HCT116 (cell line): ENCODE data around the gene DAZAP1. TPM values are rescaled to one million over a fixed set of nuclear protein-coding genes. Genes with fewer than 3 reads are reported as not detected.

Experiments used
- ATAC-seq: fragments of 200-7000 bp; cut with Tn5 transposase; 2 replicates; pipeline ENCODE4 v1.9.1; 2020; ENCODE audit warnings: mild to moderate bottlenecking, moderate library complexity
- BruUV-seq: library from RNA; stranded (reverse); fragments of 400-500 nt; replicated peaks from 2 replicates; lab custom pipeline; 2021; lab: Mats Ljungman, UMichigan
- CTCF ChIA-PET: fragments of 300-600 bp; sonication (Branson Sonifier 250); formaldehyde crosslinking; loops from one replicate; lab custom pipeline; 2021; ENCODE audit warnings: antibody characterized with exemption; lab: Charles Lee
- POLR2A ChIA-PET: fragments of 300-600, 350-600 bp; sonication (Branson Sonifier 250); formaldehyde crosslinking; loops from one replicate; lab custom pipeline; 2021; ENCODE audit warnings: antibody characterized with exemption; lab: Charles Lee
- RAD21 ChIA-PET, 2 experiments: fragments of 300-600 bp; sonication (Branson Sonifier 250); formaldehyde crosslinking; loops; one replicate each; lab custom pipeline; 2023; ENCODE audit warnings: low total read pairs in 2 of 2; ENCODE audit not compliant: uncharacterized antibody in 2 of 2, unreplicated experiment in 2 of 2, low non-redundant PET in 1 of 2; lab: Charles Lee
- DNase-seq: peaks from one replicate; pipeline ENCODE4 v3.0.0-alpha.2; 2010; ENCODE audit warnings: low read depth, low spot score
- H2AFZ ChIP-seq: fragments of 200-600 bp; shearing (Covaris generic), sonication (generic); 2 replicates; pipeline ENCODE4 v1.6.1; 2017; ENCODE audit warnings: low read depth, mixed run types, mixed read lengths, antibody characterized with exemption, low read length; ENCODE audit not compliant: poor library complexity, severe bottlenecking
- H3K27ac ChIP-seq: 2 replicates; pipeline ENCODE4 v1.5.1; 2012; ENCODE audit warnings: low read depth, low read length
- H3K27me3 ChIP-seq: fragments of 200-600 bp; sonication (generic); 2 replicates; pipeline ENCODE4 v1.6.1; 2016; ENCODE audit warnings: mixed run types, low read length, mixed read lengths; ENCODE audit not compliant: insufficient read depth
- H3K36me3 ChIP-seq, 2 experiments: fragments of 200-500 bp in 1 of 2; fragments of 200-600 bp in 1 of 2; sonication (Bioruptor generic) in 1 of 2; sonication (generic) in 1 of 2; 2 replicates each; pipeline versions ENCODE4 v1.5.1 to v1.6.1; 2014 to 2016; ENCODE audit warnings: low read length in 2 of 2, inconsistent platforms in 1 of 2, mixed read lengths in 1 of 2, mixed run types in 1 of 2; ENCODE audit not compliant: insufficient read depth in 2 of 2, control insufficient read depth in 1 of 2
- H3K4me1 ChIP-seq, 2 experiments: fragments of 200-600 bp in 1 of 2; sonication (generic) in 1 of 2; 2 replicates each; pipeline versions ENCODE4 v1.5.1 to v1.6.1; 2012 to 2017; ENCODE audit warnings: low read length in 2 of 2, inconsistent platforms in 1 of 2, mild to moderate bottlenecking in 1 of 2, mixed read lengths in 1 of 2, mixed run types in 1 of 2, moderate library complexity in 1 of 2; ENCODE audit not compliant: insufficient read depth in 2 of 2, control insufficient read depth in 1 of 2
- H3K4me2 ChIP-seq: fragments of 200-600 bp; sonication (generic); 2 replicates; pipeline ENCODE4 v1.6.1; 2017; ENCODE audit warnings: mixed run types, low read length, mixed read lengths
- H3K4me3 ChIP-seq, 2 experiments: fragments of 200-600 bp in 1 of 2; sonication (generic) in 1 of 2; replicated peaks in 1 of 2; 2 replicates each; pipeline ENCODE4 v1.5.1; 2011 to 2016; ENCODE audit warnings: low read length in 2 of 2, control low read depth in 1 of 2, low read depth in 1 of 2, mild to moderate bottlenecking in 1 of 2, mixed read lengths in 1 of 2, mixed run types in 1 of 2
- H3K79me2 ChIP-seq: fragments of 200-600 bp; sonication (generic); 2 replicates; pipeline ENCODE4 v1.6.1; 2017; ENCODE audit warnings: mild to moderate bottlenecking, mixed run types, low read length, moderate library complexity, mixed read lengths; ENCODE audit not compliant: insufficient read depth
- H3K9ac ChIP-seq: fragments of 200-600 bp; sonication (generic); 2 replicates; pipeline ENCODE4 v1.6.1; 2016; ENCODE audit warnings: low read length, mixed read lengths
- H3K9me2 ChIP-seq: fragments of 200-600 bp; sonication (generic), shearing (Covaris generic); 2 replicates; pipeline ENCODE4 v1.6.1; 2017; ENCODE audit warnings: mixed run types, mild to moderate bottlenecking, moderate library complexity; ENCODE audit not compliant: insufficient read depth
- H3K9me3 ChIP-seq, 2 experiments: fragments of 200-500 bp in 1 of 2; fragments of 200-600 bp in 1 of 2; sonication (Bioruptor generic) in 1 of 2; sonication (generic) in 1 of 2; 2 replicates each; pipeline ENCODE4 v1.6.1; 2014 to 2017; ENCODE audit warnings: low read length in 2 of 2, mixed read lengths in 2 of 2, inconsistent platforms in 1 of 2, low read depth in 1 of 2, mild to moderate bottlenecking in 1 of 2, mixed run types in 1 of 2, moderate library complexity in 1 of 2; ENCODE audit not compliant: control insufficient read depth in 1 of 2, insufficient read depth in 1 of 2
- H4K20me1 ChIP-seq: fragments of 200-600 bp; sonication (generic), shearing (Covaris generic); 2 replicates; pipeline ENCODE4 v1.6.1; 2017; ENCODE audit warnings: mixed run types, mild to moderate bottlenecking, moderate library complexity; ENCODE audit not compliant: insufficient read depth
- CBX3 ChIP-seq: IDR thresholded peaks from 2 replicates; pipeline ENCODE4 v1.6.1; 2012; ENCODE audit warnings: low read depth
- EGR1 ChIP-seq: IDR thresholded peaks from 2 replicates; pipeline ENCODE4 v1.6.1; 2012; ENCODE audit warnings: low read depth
- EZH2 ChIP-seq: fragments of 200-600 bp; sonication (generic); IDR thresholded peaks from 2 replicates; pipeline ENCODE4 v1.6.1; 2017; ENCODE audit warnings: antibody characterized with exemption, mixed run types
- EZH2phosphoT487 ChIP-seq: fragments of 200-600 bp; IDR thresholded peaks from 2 replicates; pipeline ENCODE4 v1.6.1; 2018; ENCODE audit warnings: antibody characterized with exemption, borderline replicate concordance
- FOSL1 ChIP-seq: IDR thresholded peaks from 2 replicates; pipeline ENCODE4 v1.6.1; 2012; ENCODE audit warnings: low read depth
- JUND ChIP-seq: IDR thresholded peaks from 2 replicates; pipeline ENCODE4 v1.6.1; 2012
- POLR2A ChIP-seq: IDR thresholded peaks from 2 replicates; pipeline ENCODE4 v1.7.0; 2011; ENCODE audit warnings: borderline replicate concordance; ENCODE audit not compliant: insufficient read depth, insufficient read length; ENCODE audit errors: extremely low read depth
- POLR2AphosphoS5 ChIP-seq: IDR thresholded peaks from 2 replicates; pipeline ENCODE4 v1.6.1; 2011; ENCODE audit warnings: mild to moderate bottlenecking, low read depth, low read length, moderate library complexity
- SIN3A ChIP-seq: IDR thresholded peaks from 2 replicates; pipeline ENCODE4 v1.6.1; 2012; ENCODE audit warnings: low read depth
- SP1 ChIP-seq: IDR thresholded peaks from 2 replicates; pipeline ENCODE4 v1.6.1; 2012; ENCODE audit warnings: low read depth
- SRF ChIP-seq: IDR thresholded peaks from 2 replicates; pipeline ENCODE4 v1.6.1; 2012; ENCODE audit warnings: low read depth
- TCF7L2 ChIP-seq: IDR thresholded peaks from 2 replicates; pipeline ENCODE4 v1.7.0; 2011; ENCODE audit warnings: borderline replicate concordance, inconsistent platforms; ENCODE audit not compliant: insufficient read depth, insufficient read length; ENCODE audit errors: extremely low read depth
- intact Hi-C: fragments of 100-400 bp; cut with micrococcal nuclease; formaldehyde crosslinking; loops from 2 replicates; pipeline ENCODE4 v1.10.0; 2022
- total RNA-seq: library from RNA; stranded (reverse); gene quantifications from one replicate; pipeline ENCODE4 v1.2.1, GENCODE V29; 2021; ENCODE audit not compliant: unreplicated experiment
- TF ChIP-seq, protein P1 (sequence below), 3 experiments: fragments of 200-600 bp in 1 of 3; sonication (generic) in 1 of 3; IDR thresholded peaks in 2 of 3; conservative IDR thresholded peaks in 1 of 3; 2 replicates each; pipeline ENCODE4 v1.5.1; 2012 to 2017; ENCODE audit warnings: low read depth in 2 of 3, low read length in 2 of 3, antibody characterized with exemption in 1 of 3, borderline replicate concordance in 1 of 3, control low read depth in 1 of 3, mild to moderate bottlenecking in 1 of 3, mixed read lengths in 1 of 3, mixed run types in 1 of 3, moderate library complexity in 1 of 3; ENCODE audit not compliant: insufficient read depth in 1 of 3
- TF ChIP-seq, protein P2 (sequence below): IDR thresholded peaks from 2 replicates; pipeline ENCODE4 v1.6.1; 2011; ENCODE audit warnings: mild to moderate bottlenecking, low read length, moderate library complexity; ENCODE audit not compliant: insufficient replicate concordance; ENCODE audit errors: extremely low read depth
- TF ChIP-seq, protein P3 (sequence below): IDR thresholded peaks from 2 replicates; pipeline ENCODE4 v1.6.1; 2012

The DAZAP1 gene
- total RNA-seq, 1 experiment from 2014 or later, result 191 TPM

DNA sequence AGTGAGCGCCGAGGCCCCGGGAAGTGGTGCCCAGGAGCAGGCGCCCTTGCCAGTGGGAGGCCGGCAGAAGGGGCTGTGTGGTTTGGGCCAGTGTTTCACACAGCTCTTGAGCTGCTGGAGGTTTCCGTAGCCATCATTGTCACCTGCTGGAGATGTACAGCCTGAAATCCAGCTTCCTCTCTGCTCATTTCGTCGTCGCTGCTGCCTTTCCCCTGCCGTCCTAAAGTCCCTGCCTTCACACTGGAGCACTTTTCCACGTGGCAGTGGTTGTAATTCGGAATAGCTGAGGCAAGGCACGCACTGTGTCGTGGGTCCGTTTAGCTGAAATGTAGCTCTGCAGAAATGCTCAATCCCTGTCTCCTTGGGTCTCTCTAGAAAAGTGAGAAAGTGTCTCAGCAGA lies 13.2 kb downstream of the DAZAP1 start:
- DNase-seq, result no peak
- RAD21 ChIA-PET, result no interaction called here
- peaks cover 8% of the 10 kb centered on the region; the same call in 1 of the 2 replicates for H4K20me1 ChIP-seq
- H3K4me1 ChIP-seq, result peaks cover 6 to 8% of the 10 kb centered on the region in 2 experiments; a peak in 3 of 4 replicates
- no peaks in the 10 kb centered on the region for H3K27me3 ChIP-seq
- no peak overlapping the region for H3K9ac ChIP-seq
- no peak overlapping the region for H3K4me3 ChIP-seq
- no peaks in the 10 kb centered on the region for H3K9me2 ChIP-seq
- no peak for TF ChIP-seq SP1
- no peak for TF ChIP-seq EGR1
- TF ChIP-seq, protein P1, sequence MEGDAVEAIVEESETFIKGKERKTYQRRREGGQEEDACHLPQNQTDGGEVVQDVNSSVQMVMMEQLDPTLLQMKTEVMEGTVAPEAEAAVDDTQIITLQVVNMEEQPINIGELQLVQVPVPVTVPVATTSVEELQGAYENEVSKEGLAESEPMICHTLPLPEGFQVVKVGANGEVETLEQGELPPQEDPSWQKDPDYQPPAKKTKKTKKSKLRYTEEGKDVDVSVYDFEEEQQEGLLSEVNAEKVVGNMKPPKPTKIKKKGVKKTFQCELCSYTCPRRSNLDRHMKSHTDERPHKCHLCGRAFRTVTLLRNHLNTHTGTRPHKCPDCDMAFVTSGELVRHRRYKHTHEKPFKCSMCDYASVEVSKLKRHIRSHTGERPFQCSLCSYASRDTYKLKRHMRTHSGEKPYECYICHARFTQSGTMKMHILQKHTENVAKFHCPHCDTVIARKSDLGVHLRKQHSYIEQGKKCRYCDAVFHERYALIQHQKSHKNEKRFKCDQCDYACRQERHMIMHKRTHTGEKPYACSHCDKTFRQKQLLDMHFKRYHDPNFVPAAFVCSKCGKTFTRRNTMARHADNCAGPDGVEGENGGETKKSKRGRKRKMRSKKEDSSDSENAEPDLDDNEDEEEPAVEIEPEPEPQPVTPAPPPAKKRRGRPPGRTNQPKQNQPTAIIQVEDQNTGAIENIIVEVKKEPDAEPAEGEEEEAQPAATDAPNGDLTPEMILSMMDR (IDR thresholded peaks at IDR 0.05 in 2 of 3, conservative IDR thresholded peaks at IDR 0.05 in 1 of 3; ENCODE audit: borderline replicate concordance in 1 of 3, insufficient read depth in 1 of 3, low read depth in 2 of 3, low read length in 2 of 3), result no peak
- no peak for TF ChIP-seq CBX3
- TF ChIP-seq EZH2, result no peak
- no peak for TF ChIP-seq EZH2phosphoT487
- TF ChIP-seq, protein P2, sequence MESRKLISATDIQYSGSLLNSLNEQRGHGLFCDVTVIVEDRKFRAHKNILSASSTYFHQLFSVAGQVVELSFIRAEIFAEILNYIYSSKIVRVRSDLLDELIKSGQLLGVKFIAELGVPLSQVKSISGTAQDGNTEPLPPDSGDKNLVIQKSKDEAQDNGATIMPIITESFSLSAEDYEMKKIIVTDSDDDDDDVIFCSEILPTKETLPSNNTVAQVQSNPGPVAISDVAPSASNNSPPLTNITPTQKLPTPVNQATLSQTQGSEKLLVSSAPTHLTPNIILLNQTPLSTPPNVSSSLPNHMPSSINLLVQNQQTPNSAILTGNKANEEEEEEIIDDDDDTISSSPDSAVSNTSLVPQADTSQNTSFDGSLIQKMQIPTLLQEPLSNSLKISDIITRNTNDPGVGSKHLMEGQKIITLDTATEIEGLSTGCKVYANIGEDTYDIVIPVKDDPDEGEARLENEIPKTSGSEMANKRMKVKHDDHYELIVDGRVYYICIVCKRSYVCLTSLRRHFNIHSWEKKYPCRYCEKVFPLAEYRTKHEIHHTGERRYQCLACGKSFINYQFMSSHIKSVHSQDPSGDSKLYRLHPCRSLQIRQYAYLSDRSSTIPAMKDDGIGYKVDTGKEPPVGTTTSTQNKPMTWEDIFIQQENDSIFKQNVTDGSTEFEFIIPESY, result no peak
- no peak for TF ChIP-seq SRF
- no peak for TF ChIP-seq JUND
- no peak for TF ChIP-seq POLR2A
- TF ChIP-seq POLR2AphosphoS5, result no peak; the same call in 1 of the 2 replicates
- no peak for TF ChIP-seq FOSL1
- TF ChIP-seq SIN3A, result no peak
- TF ChIP-seq TCF7L2, result no peak
- TF ChIP-seq, protein P3, sequence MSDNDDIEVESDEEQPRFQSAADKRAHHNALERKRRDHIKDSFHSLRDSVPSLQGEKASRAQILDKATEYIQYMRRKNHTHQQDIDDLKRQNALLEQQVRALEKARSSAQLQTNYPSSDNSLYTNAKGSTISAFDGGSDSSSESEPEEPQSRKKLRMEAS, result no peak
- TF ChIP-seq, all 23 proteins: peak for 0
- CTCF ChIA-PET, result no interaction called here
- intact Hi-C loops, result no loop called here
- Histone ChIP-seq H3K79me2 (peaks cover 95% of the 10 kb centered on the region), H3K36me3 (peaks cover 45 to 82% of the 10 kb centered on the region in 2 experiments), H3K4me2 (no peak overlapping the region), H2AFZ (no peak overlapping the region), H3K9me3 (no peaks in the 10 kb centered on the region), H3K27ac (no peak overlapping the region; the same call in 1 of the 2 replicates)
- BruUV-seq, result no TSS peak
- POLR2A ChIA-PET, result no interaction called here
- ATAC-seq, result no peak
